Measurements from ENCODE around the gene ZNF507. TPM values are rescaled to one million over a fixed set of nuclear protein-coding genes. Genes with fewer than 3 reads are reported as not detected.
A peak's percentile ranks its signal among the peaks of the same experiment; 100 is the strongest.

ZNF507 gene
- total and polyA plus RNA-seq, 9 of the 15 experiments (the other 6 are each of a cell fraction or from before 2014, with no cell fraction given): 2.9 to 25.0 (median 10.4) TPM

GRCh38 chr19:32373585-32374295 lies 28.3 kb downstream of the ZNF507 start (continued):
- peak; percentile 79 for TF ChIP-seq TOE1 (IDR thresholded peaks at IDR 0.05; ENCODE audit: borderline replicate concordance)
- TF ChIP-seq TOE1 (CRISPR knock-in tag; IDR thresholded peaks at IDR 0.05; ENCODE audit: borderline replicate concordance, low read depth): no peak
- peak; percentile 80 for TF ChIP-seq RNF2 (IDR thresholded peaks at IDR 0.05)
- TF ChIP-seq ZNF707 (CRISPR knock-in tag; conservative IDR thresholded peaks at IDR 0.05): no peak
- TF ChIP-seq THRAP3 (IDR thresholded peaks at IDR 0.05; ENCODE audit: borderline replicate concordance): peak; percentile 72; the same call in 1 of the 2 replicates
- TF ChIP-seq KDM1A (IDR thresholded peaks at IDR 0.05): peak; percentile 53 to 61; a peak in 3 of 4 replicates
- peak; percentile 56; the same call in 1 of the 2 replicates for TF ChIP-seq NCOA1 (IDR thresholded peaks at IDR 0.05; ENCODE audit: low read depth)
- TF ChIP-seq MAFG (tag; conservative IDR thresholded peaks at IDR 0.05): peak; percentile 88
- TF ChIP-seq MTF1 (CRISPR knock-in tag; IDR thresholded peaks at IDR 0.05; ENCODE audit: borderline replicate concordance): no peak
- 0 out of 2 replicates have a peak, but pooled peaks have one; percentile 37 for TF ChIP-seq MAX (CRISPR knock-in tag; IDR thresholded peaks at IDR 0.05)
- TF ChIP-seq ZNF175 (CRISPR knock-in tag; IDR thresholded peaks at IDR 0.05; ENCODE audit: low read depth): 0 out of 2 replicates have a peak, but pooled peaks have one; percentile 17
- no peak for TF ChIP-seq ZBTB43 (CRISPR knock-in tag; IDR thresholded peaks at IDR 0.05)
- TF ChIP-seq EP400 (IDR thresholded peaks at IDR 0.05): peak; percentile 78
- peak; percentile 29 for TF ChIP-seq POLR2H (tag; IDR thresholded peaks at IDR 0.05; ENCODE audit: low read depth)
- TF ChIP-seq CREB1 (IDR thresholded peaks at IDR 0.05): peak; percentile 60
- no peak; the same call in 1 of the 2 replicates for TF ChIP-seq CREB1 (CRISPR knock-in tag; IDR thresholded peaks at IDR 0.05)
- TF ChIP-seq AFF1 (IDR thresholded peaks at IDR 0.05; ENCODE audit: low read depth in 1 of 2, partially characterized antibody in 2 of 2): peak in 1 of 2 experiments; percentile 80
- TF ChIP-seq PREB (CRISPR knock-in tag; IDR thresholded peaks at IDR 0.05): no peak
- no peak for TF ChIP-seq ZNF280A (IDR thresholded peaks at IDR 0.05; ENCODE audit: low read depth, partially characterized antibody)
- TF ChIP-seq CXXC5 (CRISPR knock-in tag; IDR thresholded peaks at IDR 0.05): peak; percentile 51
